HG03064 (cell line): ENCODE measurements around the gene CPLX1.
"Not testable (repeated sequence)": the region's sequence is repeated elsewhere in the genome, so short reads cannot be mapped to it uniquely, and the experiment has no call there.

ENCODE experiments used
- ATAC-seq: cut with Tn5 transposase; IDR thresholded peaks from one replicate; pipeline ENCODE4 v1.9.1; 2021; ENCODE audit warnings: low read depth; ENCODE audit not compliant: unreplicated experiment

Gene CPLX1

GRCh38 chr4:742742-743311 is 83.1 kb downstream of the CPLX1 start:
- no peak for ATAC-seq

- ATAC-seq = no peak
Observed at GRCh38 chr4:742096-742741, 83.7 kb downstream of the CPLX1 start.

GRCh38 chr4:740656-741282 is 85.2 kb downstream of the CPLX1 start:
- no peak for ATAC-seq

- ATAC-seq = no peak
Observed at GRCh38 chr4:740011-740410, 85.9 kb downstream of the CPLX1 start.

GRCh38 chr4:739569-739968 is 86.4 kb downstream of the CPLX1 start:
- ATAC-seq = no peak

GRCh38 chr4:738781-739280 is 87.1 kb downstream of the CPLX1 start:
- ATAC-seq = no peak

GRCh38 chr4:736561-736960 is 89.4 kb downstream of the CPLX1 start:
- not testable (repeated sequence) for ATAC-seq

- no peak for ATAC-seq
Observed at GRCh38 chr4:735583-735982, 90.3 kb downstream of the CPLX1 start.
